Panc1 (cell line): ENCODE data around the gene STAB1. TPM values are rescaled to one million over a fixed set of nuclear protein-coding genes. Genes with fewer than 3 reads are reported as not detected.

Experiments
- ATAC-seq: fragments of 200-7000 bp; cut with Tn5 transposase; 2 replicates; pipeline ENCODE4 v1.9.1; 2020; ENCODE audit warnings: mild to moderate bottlenecking, moderate library complexity
- BruUV-seq: library from RNA; stranded (reverse); fragments of 400-500 nt; replicated peaks from 2 replicates; lab custom pipeline; 2021; lab: Mats Ljungman, UMichigan
- CTCF ChIA-PET: fragments of 300-600 bp; sonication (Branson Sonifier 250); formaldehyde crosslinking; loops from one replicate; lab custom pipeline; 2022; ENCODE audit warnings: antibody characterized with exemption; lab: Charles Lee
- POLR2A ChIA-PET: fragments of 300-600 bp; sonication (Branson Sonifier 250); formaldehyde crosslinking; loops from one replicate; lab custom pipeline; 2022; ENCODE audit warnings: antibody characterized with exemption; lab: Charles Lee
- DNase-seq: peaks from one replicate; pipeline ENCODE4 v3.0.0-alpha.2; 2010; ENCODE audit warnings: low read depth, low spot score
- H3K27ac ChIP-seq: 2 replicates; pipeline ENCODE4 v1.5.1; 2011; ENCODE audit warnings: mild to moderate bottlenecking, low read length, inconsistent platforms
- H3K27me3 ChIP-seq: fragments of 200-500 bp; sonication (Bioruptor generic); 2 replicates; pipeline ENCODE4 v1.6.0; 2014; ENCODE audit warnings: low read length, inconsistent platforms; ENCODE audit not compliant: control insufficient read depth, insufficient read depth
- H3K36me3 ChIP-seq: fragments of 200-500 bp; sonication (Bioruptor generic); 2 replicates; pipeline ENCODE4 v1.5.1; 2014; ENCODE audit warnings: inconsistent platforms, mild to moderate bottlenecking, low read length, moderate library complexity; ENCODE audit not compliant: control insufficient read depth, insufficient read depth
- H3K4me1 ChIP-seq: 2 replicates; pipeline ENCODE4 v1.5.1; 2011; ENCODE audit warnings: inconsistent platforms, mild to moderate bottlenecking, low read length, moderate library complexity; ENCODE audit not compliant: control insufficient read depth, insufficient read depth
- H3K4me3 ChIP-seq, 2 experiments: 2 replicates each; pipeline ENCODE4 v1.5.1; 2011 to 2012; ENCODE audit warnings: low read depth in 2 of 2, low read length in 2 of 2, mild to moderate bottlenecking in 2 of 2, inconsistent platforms in 1 of 2, moderate library complexity in 1 of 2
- H3K9me3 ChIP-seq: fragments of 200-500 bp; sonication (Bioruptor generic); 2 replicates; pipeline ENCODE4 v1.5.1; 2014; ENCODE audit warnings: low read depth, mild to moderate bottlenecking, inconsistent platforms, low read length, moderate library complexity; ENCODE audit not compliant: control insufficient read depth, insufficient read depth
- CTCF ChIP-seq: fragments of 450-650 bp; IDR thresholded peaks from 2 replicates; pipeline ENCODE4 v1.5.1; 2017; ENCODE audit warnings: mild to moderate bottlenecking
- POLR2AphosphoS5 ChIP-seq: IDR thresholded peaks from 2 replicates; pipeline ENCODE4 v1.6.1; 2012; ENCODE audit warnings: mild to moderate bottlenecking, low read depth, low read length, moderate library complexity
- REST ChIP-seq, 2 experiments: IDR thresholded peaks; 2 replicates each; pipeline ENCODE4 v1.6.1; 2011 to 2012; ENCODE audit warnings: low read depth in 2 of 2, control low read depth in 1 of 2, low read length in 1 of 2, mild to moderate bottlenecking in 1 of 2, moderate library complexity in 1 of 2; ENCODE audit not compliant: insufficient read depth in 1 of 2
- SIN3A ChIP-seq: IDR thresholded peaks from 2 replicates; pipeline ENCODE4 v1.6.1; 2012; ENCODE audit warnings: low read depth, mild to moderate bottlenecking, low read length, moderate library complexity, borderline replicate concordance; ENCODE audit not compliant: insufficient read depth
- TCF7L2 ChIP-seq: IDR thresholded peaks from 2 replicates; pipeline ENCODE4 v1.6.1; 2011; ENCODE audit warnings: mild to moderate bottlenecking, low read depth, low read length, inconsistent platforms
- in situ Hi-C: cut with HindIII; loops from 2 replicates; pipeline ENCODE4 v1.10.0; 2016; ENCODE audit warnings: low sequenced_read_pairs, low pct_unique_long_range_greater_than_20kb
- intact Hi-C: fragments of 100-400 bp; cut with micrococcal nuclease; formaldehyde crosslinking; loops from one replicate; pipeline ENCODE4 v1.10.0; 2022; ENCODE audit not compliant: unreplicated experiment
- total RNA-seq: library from RNA; stranded (reverse); gene quantifications from one replicate; pipeline ENCODE4 v1.2.1, GENCODE V29; 2021; ENCODE audit not compliant: unreplicated experiment

Gene STAB1
- total RNA-seq, 1 experiment from 2014 or later = 0.39 TPM

- ChIA-PET CTCF (no interaction called here), POLR2A (no interaction called here)
- intact Hi-C loops = no loop called here
- H3K9me3 ChIP-seq = no peaks in the 10 kb centered on the region
- no TSS peak for BruUV-seq
- no peak overlapping the region for H3K4me3 ChIP-seq
- TF ChIP-seq SIN3A (no peak), POLR2AphosphoS5 (no peak), CTCF (no peak), TCF7L2 (no peak), REST (IDR thresholded peaks at IDR 0.05; ENCODE audit: insufficient read depth in 1 of 2, low read depth in 2 of 2, low read length in 1 of 2) (no peak)
- ATAC-seq (no peak), DNase-seq (no peak)
- in situ Hi-C loops = no loop called here
- no peak overlapping the region for H3K27ac ChIP-seq
- peaks cover 4% of the 10 kb centered on the region for H3K4me1 ChIP-seq
- no peaks in the 10 kb centered on the region for H3K27me3 ChIP-seq
- H3K36me3 ChIP-seq = no peaks in the 10 kb centered on the region; the same call in 1 of the 2 replicates
Measured at GRCh38 chr3:52528586-52529375, 33.6 kb downstream of the STAB1 start.

GRCh38 chr3:52529376-52530333 is 34.5 kb downstream of the STAB1 start:
- Histone ChIP-seq H3K4me3 (no peak overlapping the region), H3K27me3 (no peaks in the 10 kb centered on the region), H3K9me3 (no peaks in the 10 kb centered on the region), H3K36me3 (no peaks in the 10 kb centered on the region; the same call in 1 of the 2 replicates), H3K4me1 (peaks cover 9% of the 10 kb centered on the region), H3K27ac (no peak overlapping the region)
- intact Hi-C loops (no loop called here), in situ Hi-C loops (no loop called here)
- TF ChIP-seq CTCF = no peak
- TF ChIP-seq TCF7L2 = no peak
- TF ChIP-seq REST (IDR thresholded peaks at IDR 0.05; ENCODE audit: insufficient read depth in 1 of 2, low read depth in 2 of 2, low read length in 1 of 2) = no peak
- TF ChIP-seq POLR2AphosphoS5 = no peak
- TF ChIP-seq SIN3A = no peak
- ChIA-PET POLR2A (no interaction called here), CTCF (no interaction called here)
- ATAC-seq (no peak), DNase-seq (no peak)
- no TSS peak for BruUV-seq
